ENCODE results near the gene FGD4.

GRCh38 chr12:32446316-32447119, 47.2 kb downstream of the FGD4 start:
- no peak for TF ChIP-seq EGR1 (IDR thresholded peaks at IDR 0.05)
- no peak for TF ChIP-seq CREB1 (IDR thresholded peaks at IDR 0.05; ENCODE audit: low read depth)
- no peak for TF ChIP-seq REST (IDR thresholded peaks at IDR 0.05; ENCODE audit: low read depth)
- TF ChIP-seq RAD21 (IDR thresholded peaks at IDR 0.05; ENCODE audit: low read depth) = no peak
- TF ChIP-seq MAX (IDR thresholded peaks at IDR 0.05) = no peak
